HepG2 (cell line): ENCODE data around the gene HEATR1. TPM values are rescaled to one million over a fixed set of nuclear protein-coding genes. Genes with fewer than 3 reads are reported as not detected.
A peak's percentile ranks its signal among the peaks of the same experiment; 100 is the strongest.

Experiments used
- ATAC-seq: fragments of 200-7000 bp; cut with Tn5 transposase; 3 replicates; pipeline ENCODE4 v1.9.1; 2020; ENCODE audit warnings: mild to moderate bottlenecking, moderate library complexity
- BruUV-seq: library from RNA; stranded (reverse); fragments of 400-500 nt; replicated peaks from 2 replicates; lab custom pipeline; 2021; lab: Mats Ljungman, UMichigan
- CTCF ChIA-PET: fragments of 300-600 bp; formaldehyde crosslinking; extraction: SDS; loops from one replicate; lab custom pipeline; 2021; ENCODE audit warnings: low total read pairs, inconsistent platforms, low intra/inter-chr PET ratio; lab: Yijun Ruan, JAX
- POLR2A ChIA-PET: fragments of 350-600 bp; sonication (Branson Sonifier 250); formaldehyde crosslinking; loops from one replicate; lab custom pipeline; 2020; ENCODE audit warnings: antibody characterized with exemption, inconsistent platforms; lab: Yijun Ruan, JAX
- DNase-seq: peaks from one replicate; pipeline ENCODE4 v3.0.0-alpha.2; 2015; ENCODE audit warnings: low spot score
- FAIRE-seq: peaks from 3 replicates; lab custom pipeline; 2011; peaks lifted over from hg19 to GRCh38; lab: Jason Lieb, UNC
- H2AFZ ChIP-seq: one replicate; pipeline ENCODE4 v1.6.1; 2011; ENCODE audit warnings: low read length, inconsistent platforms
- H3K27ac ChIP-seq: fragments of 300-600 bp; 3 replicates; pipeline ENCODE4 v1.8.0; 2011; ENCODE audit warnings: mixed run types, mild to moderate bottlenecking, mixed read lengths, low read length, inconsistent platforms; ENCODE audit not compliant: insufficient read depth; ENCODE audit errors: extremely low read length
- H3K27me3 ChIP-seq, 2 experiments: fragments of 200-600 bp in 1 of 2; 2 replicates in 1 of 2; 3 replicates in 1 of 2; pipeline versions ENCODE4 v1.6.0 to v1.8.0; 2011; ENCODE audit warnings: low read length in 2 of 2, mild to moderate bottlenecking in 2 of 2, moderate library complexity in 2 of 2, inconsistent platforms in 1 of 2; ENCODE audit not compliant: insufficient read depth in 2 of 2, control insufficient read depth in 1 of 2
- H3K36me3 ChIP-seq, 2 experiments: fragments of 200-600 bp in 1 of 2; replicated peaks in 1 of 2; 2 replicates in 1 of 2; 3 replicates in 1 of 2; pipeline versions ENCODE4 v1.5.1 to v1.8.0; 2011; ENCODE audit warnings: low read length in 2 of 2, inconsistent platforms in 1 of 2; ENCODE audit not compliant: insufficient read depth in 2 of 2, control insufficient read depth in 1 of 2
- H3K4me1 ChIP-seq: 2 replicates; pipeline ENCODE4 v1.5.1; 2012; ENCODE audit warnings: low read length, inconsistent platforms; ENCODE audit not compliant: insufficient read depth
- H3K4me2 ChIP-seq: 2 replicates; pipeline ENCODE4 v1.6.0; 2011; ENCODE audit warnings: low read depth, low read length, inconsistent platforms
- H3K4me3 ChIP-seq, 3 experiments: fragments of 200-600 bp in 1 of 3; sonication (generic), shearing (Covaris generic) in 1 of 3; replicated peaks in 1 of 3; 2 replicates each; pipeline ENCODE4 v1.5.1; 2011 to 2016; ENCODE audit warnings: low read length in 3 of 3, inconsistent platforms in 2 of 3, low read depth in 2 of 3, mild to moderate bottlenecking in 2 of 3, control low read depth in 1 of 3, mixed read lengths in 1 of 3; ENCODE audit not compliant: insufficient read depth in 1 of 3
- H3K79me2 ChIP-seq: one replicate; pipeline ENCODE4 v1.6.1; 2011; ENCODE audit warnings: low read length, inconsistent platforms; ENCODE audit not compliant: insufficient read depth
- H3K9ac ChIP-seq: 2 replicates; pipeline ENCODE4 v1.6.0; 2011; ENCODE audit warnings: mild to moderate bottlenecking, low read depth, low read length, inconsistent platforms; ENCODE audit not compliant: insufficient read depth
- H3K9me3 ChIP-seq: 2 replicates; pipeline ENCODE4 v1.5.1; 2012; ENCODE audit warnings: mild to moderate bottlenecking, low read length
- H4K20me1 ChIP-seq: 2 replicates; pipeline ENCODE4 v1.6.0; 2011; ENCODE audit warnings: inconsistent platforms, mild to moderate bottlenecking, low read length, moderate library complexity; ENCODE audit not compliant: insufficient read depth
- PLRG1 ChIP-seq: fragments of 450-650 bp; conservative IDR thresholded peaks from 2 replicates; pipeline ENCODE4 v1.6.1; 2016
- RBFOX2 ChIP-seq: fragments of 200-400 bp; formaldehyde crosslinking; IDR thresholded peaks from 2 replicates; pipeline ENCODE4 v1.6.1; 2017; ENCODE audit warnings: low read depth, mild to moderate bottlenecking, low read length
- SOX5 ChIP-seq: IDR thresholded peaks from 2 replicates; pipeline ENCODE4 v1.6.1; 2016; ENCODE audit warnings: borderline replicate concordance
- ZNF30 ChIP-seq: sonication (generic); formaldehyde crosslinking; IDR thresholded peaks from 2 replicates; pipeline ENCODE4 v1.5.0; 2020; ENCODE audit warnings: mild to moderate bottlenecking, missing genetic modification reagents
- ZNF510 ChIP-seq: sonication (generic); formaldehyde crosslinking; IDR thresholded peaks from 2 replicates; pipeline ENCODE4 v1.4.0; 2020; ENCODE audit warnings: low read depth, mild to moderate bottlenecking, missing genetic modification reagents
- WGBS: methylation state at CpG from one replicate; pipeline ENCODE4 v1.1.6; 2017; ENCODE audit warnings: low lambda C conversion rate; 5-methylcytosine and 5-hydroxymethylcytosine counted together
- in situ Hi-C: cut with HindIII; loops from 2 replicates; pipeline ENCODE4 v1.10.0; 2017; ENCODE audit warnings: low pct_unique_long_range_greater_than_20kb; ENCODE audit not compliant: extremely low pct_ligation_motif_present
- intact Hi-C: fragments of 100-400 bp; cut with micrococcal nuclease; formaldehyde crosslinking; loops from one replicate; pipeline ENCODE4 v1.10.0; 2022; ENCODE audit not compliant: unreplicated experiment
- polyA plus RNA-seq, 8 experiments: library from polyadenylated mRNA; depleted of rRNA in 3 of 8; stranded (reverse) in 7 of 8; unstranded in 1 of 8; fragments of >200 nt; fragmentation: Illumina TruSeq in 4 of 8; extraction: Trizol in 4 of 8; gene quantifications; 2 replicates each; pipeline versions ENCODE4 v1.2.1 to v1.2.3, GENCODE V29; 2011 to 2016; ENCODE audit warnings: low read depth in 4 of 8, missing spikeins in 1 of 8, mixed read lengths in 1 of 8; ENCODE audit not compliant: insufficient read depth in 1 of 8
- total RNA-seq, 5 experiments: library from RNA; depleted of rRNA; stranded (reverse); fragments of >200 nt; fragmentation: Illumina TruSeq; extraction: Trizol; gene quantifications; 2 replicates each; pipeline ENCODE4 v1.2.3, GENCODE V29; 2016; ENCODE audit warnings: low read depth in 1 of 5
- TF ChIP-seq, protein P1 (sequence below): sonication (generic); formaldehyde crosslinking; IDR thresholded peaks from 2 replicates; pipeline ENCODE4 v1.8.1; 2023; ENCODE audit warnings: mild to moderate bottlenecking, inconsistent platforms, moderate library complexity, missing genetic modification reagents, borderline replicate concordance

The HEATR1 gene
- total and polyA plus RNA-seq, 2 of the 13 experiments (the other 11 are each of a cell fraction or from before 2014, with no cell fraction given) = 10.2 to 45.8 TPM

DNA sequence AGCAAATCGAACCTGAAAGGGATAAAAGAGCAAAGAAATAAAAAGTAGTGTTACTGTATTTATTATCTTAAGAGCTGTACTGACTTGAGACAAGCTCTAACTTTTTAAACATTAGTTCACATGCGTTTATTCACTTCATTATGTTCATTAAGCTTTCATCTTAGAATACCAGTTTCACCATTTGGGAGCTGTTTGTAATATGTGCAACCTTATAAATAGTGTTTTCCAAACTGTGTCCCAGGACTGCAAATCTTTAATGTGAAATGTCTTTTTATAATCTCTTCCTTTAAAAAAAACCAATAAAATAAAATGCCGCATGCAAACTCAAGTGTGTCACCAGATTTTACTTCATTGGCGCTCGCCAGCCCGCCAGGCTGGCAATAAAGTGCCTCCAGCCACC, 52.2 kb downstream of the HEATR1 start:
- in situ Hi-C loops = no loop called here
- ATAC-seq (no peak), FAIRE-seq (no peak), DNase-seq (no peak)
- ChIA-PET CTCF (no interaction called here), POLR2A (no interaction called here)
- 83% methylated on average over 6 of the region's 6 CpGs for WGBS
- Histone ChIP-seq H3K9me3 (no peaks in the 10 kb centered on the region), H3K4me1 (no peaks in the 10 kb centered on the region), H3K36me3 (peaks cover 31 to 96% of the 10 kb centered on the region in 2 experiments), H3K9ac (no peak overlapping the region), H2AFZ (no peak overlapping the region), H3K4me2 (no peak overlapping the region), H3K79me2 (no peaks in the 10 kb centered on the region), H3K27ac (no peak overlapping the region), H3K4me3 (no peak overlapping the region), H3K27me3 (no peaks in the 10 kb centered on the region), H4K20me1 (no peaks in the 10 kb centered on the region)
- TF ChIP-seq ZNF510 (CRISPR knock-in tag) (no peak), ZNF30 (CRISPR knock-in tag) (no peak), SOX5 (CRISPR knock-in tag) (no peak)
- TF ChIP-seq, protein P1, sequence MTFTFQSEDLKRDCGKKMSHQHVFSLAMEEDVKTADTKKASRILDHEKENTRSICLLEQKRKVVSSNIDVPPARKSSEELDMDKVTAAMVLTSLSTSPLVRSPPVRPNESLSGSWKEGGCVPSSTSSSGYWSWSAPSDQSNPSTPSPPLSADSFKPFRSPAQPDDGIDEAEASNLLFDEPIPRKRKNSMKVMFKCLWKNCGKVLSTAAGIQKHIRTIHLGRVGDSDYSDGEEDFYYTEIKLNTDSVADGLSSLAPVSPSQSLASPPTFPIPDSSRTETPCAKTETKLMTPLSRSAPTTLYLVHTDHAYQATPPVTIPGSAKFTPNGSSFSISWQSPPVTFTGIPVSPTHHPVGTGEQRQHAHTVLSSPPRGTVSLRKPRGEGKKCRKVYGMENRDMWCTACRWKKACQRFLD (CRISPR knock-in tag) = no peak
- BruUV-seq = no TSS peak
- intact Hi-C loops = no loop called here

DNA sequence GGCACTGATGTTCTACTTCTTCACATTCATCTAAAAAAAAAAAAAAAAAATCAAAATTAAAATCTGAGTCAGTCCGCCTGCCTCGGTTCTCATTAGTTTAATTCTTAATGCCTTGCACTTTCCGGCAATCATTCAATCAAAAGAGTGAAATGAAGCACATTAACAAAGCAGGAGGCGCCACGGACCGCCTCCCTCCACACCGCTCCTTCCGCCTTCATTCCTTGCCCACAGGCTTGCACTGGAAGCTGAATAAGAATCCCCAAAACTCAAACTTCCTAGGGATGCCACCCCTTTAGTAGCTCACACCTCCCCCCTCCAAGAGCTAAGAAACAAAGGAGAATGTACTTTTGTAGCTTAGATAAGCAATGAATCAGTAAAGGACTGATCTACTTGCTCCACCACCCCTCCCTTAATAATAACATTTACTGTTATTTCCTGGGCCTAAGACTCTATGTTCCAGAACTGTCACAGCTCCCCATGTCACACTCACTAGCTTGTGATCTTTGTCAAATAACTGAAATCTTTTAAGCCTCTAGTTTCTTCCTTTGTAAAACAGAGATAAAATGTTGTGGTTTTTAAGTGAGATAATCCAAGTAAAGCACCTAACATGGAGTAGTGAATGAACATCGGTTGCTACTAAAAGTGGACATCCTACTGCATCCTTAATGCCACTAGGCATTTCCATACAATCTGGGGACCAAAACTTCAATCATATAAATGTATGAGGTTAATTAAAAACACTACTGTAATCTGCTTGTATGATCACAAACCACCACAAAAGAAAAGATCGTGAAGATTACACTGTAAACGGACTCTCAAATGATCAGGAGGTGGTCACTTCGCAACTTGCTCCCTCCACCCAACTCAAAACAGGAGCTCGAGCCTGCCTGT, 53.1 kb downstream of the HEATR1 start:
- H3K4me1 ChIP-seq = no peaks in the 10 kb centered on the region
- no peak overlapping the region for H3K4me2 ChIP-seq
- no peaks in the 10 kb centered on the region for H3K9me3 ChIP-seq
- H3K9ac ChIP-seq = no peak overlapping the region
- no peak overlapping the region for H3K4me3 ChIP-seq
- ATAC-seq (no peak), DNase-seq (no peak), FAIRE-seq (no peak)
- in situ Hi-C loops = no loop called here
- no peak overlapping the region for H3K27ac ChIP-seq
- H3K79me2 ChIP-seq = no peaks in the 10 kb centered on the region
- WGBS = 90% methylated on average over 13 of the region's 13 CpGs
- POLR2A ChIA-PET = no interaction called here
- TF ChIP-seq PLRG1 (no peak), RBFOX2 (0 out of 2 replicates have a peak, but pooled peaks have one; percentile 27)
- no TSS peak for BruUV-seq
- H2AFZ ChIP-seq = no peak overlapping the region
- H3K27me3 ChIP-seq = no peaks in the 10 kb centered on the region
- CTCF ChIA-PET = no interaction called here
- peaks cover 31 to 95% of the 10 kb centered on the region in 2 experiments for H3K36me3 ChIP-seq
- intact Hi-C loops = no loop called here
- no peaks in the 10 kb centered on the region for H4K20me1 ChIP-seq
